Activated naive CD4-positive, alpha-beta T cell treated with anti-CD3 and anti-CD28 coated beads, Interleukin-2, amount 50 U/mL, for 16 hours (primary cell): ENCODE measurements around the gene TMEM26.

ENCODE experiments used
- DNase-seq: peaks from one replicate; pipeline ENCODE4 v3.0.0-alpha.2; 2020

TMEM26 gene

DNA sequence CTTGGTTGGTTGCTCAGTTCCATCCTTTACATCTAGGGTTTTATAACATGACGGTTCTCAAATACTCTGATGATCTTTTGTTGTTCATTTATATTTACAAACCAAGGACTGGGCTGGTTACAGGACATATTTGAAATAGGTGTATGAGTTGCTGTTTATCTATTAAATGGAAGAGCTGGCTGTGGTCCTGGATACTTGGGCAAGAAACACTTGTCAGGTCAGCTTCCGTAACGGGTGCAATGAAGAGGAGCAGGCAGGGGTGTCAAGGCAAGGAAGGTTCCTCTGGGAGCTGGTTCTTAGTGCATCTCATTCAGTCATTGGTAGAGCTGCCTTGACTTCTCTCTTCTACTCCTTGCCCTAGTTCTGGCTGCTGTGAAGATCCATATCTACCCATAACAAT is 4.8 kb upstream of the TMEM26 start:
- no peak for DNase-seq

- no peak for DNase-seq
Observed at GRCh38 chr10:61456095-61456789, 3.1 kb upstream of the TMEM26 start.

DNA sequence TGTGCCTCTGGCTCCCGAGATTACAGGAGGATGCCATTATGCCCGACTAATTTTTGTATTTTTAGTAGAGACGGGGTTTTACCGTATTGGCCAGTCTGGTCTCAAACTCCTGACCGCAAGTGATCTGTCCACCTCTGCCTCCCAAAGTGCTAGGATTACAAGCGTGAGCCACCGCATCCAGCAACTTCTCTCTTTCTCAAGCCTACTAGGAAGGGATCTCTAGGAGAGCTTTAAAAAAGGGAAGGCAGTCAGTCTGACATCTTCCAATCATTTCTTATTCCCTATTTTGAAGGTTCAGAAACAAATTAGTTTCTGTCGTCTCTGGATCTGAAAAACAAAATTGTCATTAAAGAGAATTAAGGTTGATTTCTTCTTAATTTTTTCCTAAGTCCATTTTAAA is 2.5 kb upstream of the TMEM26 start:
- DNase-seq, result no peak

GRCh38 chr10:61454541-61454940 is 1.4 kb upstream of the TMEM26 start:
- no peak for DNase-seq

- DNase-seq, result no peak
Observed at GRCh38 chr10:61452151-61452651, 980 bp downstream of the TMEM26 start.

GRCh38 chr10:61451357-61451756 is 1.8 kb downstream of the TMEM26 start:
- no peak for DNase-seq

DNA sequence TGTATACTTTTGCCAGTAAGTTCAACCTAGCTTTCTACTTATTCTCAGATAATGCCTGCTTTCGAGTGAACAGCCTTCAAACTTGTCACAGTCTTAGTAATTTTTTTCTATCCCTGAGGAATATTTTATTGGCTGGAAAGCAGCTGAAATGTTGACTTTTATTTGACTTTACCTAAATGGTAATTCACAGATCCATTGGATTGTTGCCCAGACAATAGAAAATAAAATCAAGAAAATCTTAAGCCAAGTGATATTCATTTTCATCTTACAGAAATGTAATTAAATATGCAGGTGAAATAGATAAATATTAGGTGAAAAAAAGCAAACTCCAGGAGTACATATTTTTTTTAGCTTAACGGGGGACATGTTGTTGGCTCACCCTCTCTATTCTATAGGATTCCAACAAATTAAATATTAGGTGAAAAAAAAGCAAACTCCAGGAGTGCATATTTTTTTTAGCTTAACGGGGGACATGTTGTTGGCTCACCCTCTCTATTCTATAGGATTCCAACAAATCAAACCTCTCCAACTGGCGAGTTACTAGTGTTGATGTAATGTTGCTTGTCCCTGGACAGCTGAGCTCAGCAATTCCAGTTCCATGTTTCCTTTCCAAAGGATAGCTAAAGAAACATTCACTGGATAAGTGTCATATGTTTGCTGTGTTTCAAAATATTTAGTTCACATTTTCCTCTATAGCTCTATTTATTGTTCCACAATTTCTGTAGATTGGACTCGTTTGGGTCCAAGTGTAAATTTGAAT is 4.2 kb downstream of the TMEM26 start:
- DNase-seq, result no peak

- DNase-seq, result no peak
Observed at GRCh38 chr10:61448091-61448490, 5.1 kb downstream of the TMEM26 start.

- no peak for DNase-seq
Observed at GRCh38 chr10:61439058-61439609, 14.0 kb downstream of the TMEM26 start.

- no peak for DNase-seq
Observed at GRCh38 chr10:61438141-61438988, 14.8 kb downstream of the TMEM26 start.

GRCh38 chr10:61423178-61423577 is 30.0 kb downstream of the TMEM26 start:
- no peak for DNase-seq

GRCh38 chr10:61417661-61418060 is 35.5 kb downstream of the TMEM26 start:
- DNase-seq, result no peak

- no peak for DNase-seq
Observed at GRCh38 chr10:61415824-61416223, 37.4 kb downstream of the TMEM26 start.

- DNase-seq, result no peak
Observed at GRCh38 chr10:61411706-61412105, 41.5 kb downstream of the TMEM26 start.

DNA sequence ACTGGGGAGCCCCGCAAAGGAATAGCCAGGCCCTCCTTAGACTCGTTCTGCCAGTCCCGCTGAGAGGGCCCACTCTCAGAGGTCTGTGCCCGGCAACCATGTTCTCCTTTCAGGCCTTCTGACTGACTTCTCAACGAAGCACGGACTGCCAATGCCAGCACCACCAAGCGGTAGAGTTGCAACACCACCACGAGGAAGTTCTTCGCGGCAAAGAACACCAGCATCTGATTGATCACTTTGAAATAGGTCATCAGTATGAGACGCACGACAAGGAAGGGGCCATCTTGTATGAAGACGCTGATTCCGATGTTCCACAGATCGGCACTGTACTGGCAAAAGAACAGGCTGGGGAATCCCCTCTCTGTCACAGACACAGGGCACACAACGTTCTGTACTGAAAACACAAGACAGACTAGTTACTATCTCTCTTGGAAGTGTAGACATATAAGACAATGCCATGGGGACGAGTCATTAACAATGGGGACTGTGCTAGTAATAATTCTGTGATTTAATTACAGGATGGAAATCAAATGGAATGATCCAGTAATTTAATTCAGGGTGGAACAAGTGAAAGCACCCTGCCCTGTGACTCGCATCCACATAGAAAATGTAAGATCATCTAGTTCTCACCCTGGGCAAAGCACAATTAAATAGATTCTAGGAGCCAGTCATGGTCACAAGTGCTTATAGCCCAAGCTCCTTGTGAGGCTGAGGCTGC is 42.7 kb downstream of the TMEM26 start:
- DNase-seq, result no peak

- DNase-seq, result no peak
Observed at GRCh38 chr10:61409157-61409556, 44.0 kb downstream of the TMEM26 start.

GRCh38 chr10:61408105-61408504 is 45.1 kb downstream of the TMEM26 start:
- DNase-seq, result no peak

GRCh38 chr10:61406736-61407135 is 46.4 kb downstream of the TMEM26 start:
- DNase-seq, result no peak

- DNase-seq, result no peak
Observed at GRCh38 chr10:61406242-61406641, 46.9 kb downstream of the TMEM26 start.

GRCh38 chr10:61404751-61405150 is 48.4 kb downstream of the TMEM26 start:
- no peak for DNase-seq

GRCh38 chr10:61400524-61400923 is 52.7 kb downstream of the TMEM26 start:
- no peak for DNase-seq

GRCh38 chr10:61399406-61399805 is 53.8 kb downstream of the TMEM26 start:
- DNase-seq, result no peak
